GM23248 (cell line): ENCODE data around the gene UBE2R2.

Source experiments
- EZH2 ChIP-seq: fragments of 200-600 bp; sonication (generic); IDR thresholded peaks from 2 replicates; pipeline ENCODE4 v1.6.1; 2018; ENCODE audit warnings: antibody characterized with exemption, mild to moderate bottlenecking; ENCODE audit not compliant: insufficient read depth, poor library complexity, severe bottlenecking
- EZH2phosphoT487 ChIP-seq: fragments of 200-600 bp; sonication (generic); IDR thresholded peaks from 2 replicates; pipeline ENCODE4 v1.6.1; 2018; ENCODE audit warnings: antibody characterized with exemption, moderate library complexity, mild to moderate bottlenecking, low read depth; ENCODE audit not compliant: insufficient read depth

- TF ChIP-seq EZH2, result no peak
- TF ChIP-seq EZH2phosphoT487, result no peak
Measured at GRCh38 chr9:33868440-33868973, 51.5 kb downstream of the UBE2R2 start.
